ENCODE results near the gene TNFRSF14. TPM values are rescaled to one million over a fixed set of nuclear protein-coding genes. Genes with fewer than 3 reads are reported as not detected.
"Not testable (repeated sequence)": the region's sequence is repeated elsewhere in the genome, so short reads cannot be mapped to it uniquely, and the experiment has no call there.

TNFRSF14 gene
- total RNA-seq, 1 experiment from 2014 or later: 0.57 TPM

DNA sequence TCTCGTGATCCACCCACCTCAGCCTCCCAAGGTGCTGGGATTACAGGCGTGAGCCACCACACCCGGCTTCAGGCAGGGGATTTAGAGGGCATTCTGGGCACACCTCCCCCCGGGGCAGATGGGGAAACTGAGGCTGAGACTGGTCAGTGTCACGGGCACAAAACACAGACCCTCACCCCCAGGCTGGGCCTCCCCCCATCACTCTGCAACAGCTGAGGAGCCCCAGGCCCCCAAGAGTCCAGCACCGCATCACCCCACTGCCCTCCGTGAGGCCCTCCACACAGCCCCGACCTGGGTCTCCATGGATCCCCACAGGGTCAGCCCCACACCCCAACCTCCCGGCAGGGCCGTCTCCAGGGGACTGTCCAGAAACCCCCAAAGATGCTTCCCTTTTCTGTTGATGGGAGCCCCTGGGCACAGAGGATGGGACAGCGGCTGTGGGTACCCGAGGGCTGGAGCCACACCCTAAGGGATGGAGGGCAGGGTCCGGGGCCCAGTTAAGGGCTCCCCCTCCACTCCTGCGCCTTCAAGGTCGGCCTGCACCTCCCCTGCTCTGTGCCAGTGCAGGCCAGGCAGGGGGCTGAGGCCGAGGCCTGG is 11.0 kb downstream of the TNFRSF14 start:
- Mint-ChIP-seq H3K27me3 (ENCODE audit: low read depth) (peaks cover 4% of the 10 kb centered on the region), H3K36me3 (ENCODE audit: insufficient read depth in 1 of 3, low read depth in 3 of 3) (no peaks in the 10 kb centered on the region), H3K27ac (no peak overlapping the region), H3K9me3 (no peaks in the 10 kb centered on the region), H3K4me1 (peaks cover 0 to 6% of the 10 kb centered on the region in 2 experiments; a peak in 2 of 4 replicates), H3K4me3 (no peak overlapping the region)
- Histone ChIP-seq H2BK15ac (ENCODE audit: low read depth, low read length) (no peak overlapping the region), H3K4me1 (ENCODE audit: insufficient read depth, low read length) (no peaks in the 10 kb centered on the region), H3K4me2 (ENCODE audit: insufficient read depth, insufficient read length, low read length) (no peak overlapping the region), H3K27me3 (ENCODE audit: insufficient read depth, low read length) (no peaks in the 10 kb centered on the region), H4K91ac (ENCODE audit: insufficient read length, low read depth, low read length) (no peak overlapping the region), H2BK12ac (ENCODE audit: insufficient read length, low read depth, low read length) (no peak overlapping the region), H3K79me1 (ENCODE audit: insufficient read depth, low read depth, low read length, poor library complexity, severe bottlenecking) (no peaks in the 10 kb centered on the region), H3K23me2 (ENCODE audit: insufficient read length, low read depth, low read length, poor library complexity, severe bottlenecking) (no peaks in the 10 kb centered on the region), H3K79me2 (ENCODE audit: insufficient read depth, low read length) (no peaks in the 10 kb centered on the region), H3K4ac (ENCODE audit: low read depth, low read length) (no peak overlapping the region), H4K5ac (ENCODE audit: insufficient read length, low read depth, low read length) (no peak overlapping the region), H3K27ac (ENCODE audit: insufficient read length, low read depth, low read length) (no peak overlapping the region), H2AFZ (ENCODE audit: low read length) (no peak overlapping the region), H4K8ac (replicated peaks; ENCODE audit: insufficient read length, low read depth, low read length) (no peak overlapping the region), H2BK120ac (ENCODE audit: low read depth, low read length, poor library complexity, severe bottlenecking) (no peak overlapping the region), H2BK5ac (ENCODE audit: insufficient read length, low read length) (no peak overlapping the region), H3K9me3 (ENCODE audit: control insufficient read depth, low read depth, low read length) (no peaks in the 10 kb centered on the region), H3K23ac (ENCODE audit: insufficient read length, low read depth, low read length) (no peak overlapping the region), H4K20me1 (ENCODE audit: control insufficient read depth, insufficient read depth, insufficient read length) (no peaks in the 10 kb centered on the region), H3K14ac (ENCODE audit: insufficient read depth, low read length) (no peak overlapping the region), H3T11ph (ENCODE audit: low read length) (no peak overlapping the region), H3K9ac (ENCODE audit: extremely low read depth, insufficient read length, low read length) (no peak overlapping the region), H3K56ac (ENCODE audit: insufficient read length, low read depth, low read length) (no peak overlapping the region), H2BK20ac (ENCODE audit: low read depth, low read length, poor library complexity, severe bottlenecking) (no peak overlapping the region), H3K18ac (ENCODE audit: insufficient read length, low read depth, low read length) (no peak overlapping the region), H2AK5ac (ENCODE audit: insufficient read length, low read length) (no peak overlapping the region)
- TF ChIP-seq CTCF (conservative IDR thresholded peaks at IDR 0.05): no peak
- WGBS (ENCODE audit: extremely low coverage, insufficient read length, low lambda C conversion rate): no CpG with 5 or more reads among the region's 16 CpGs
- DNase-seq: no peak

DNA sequence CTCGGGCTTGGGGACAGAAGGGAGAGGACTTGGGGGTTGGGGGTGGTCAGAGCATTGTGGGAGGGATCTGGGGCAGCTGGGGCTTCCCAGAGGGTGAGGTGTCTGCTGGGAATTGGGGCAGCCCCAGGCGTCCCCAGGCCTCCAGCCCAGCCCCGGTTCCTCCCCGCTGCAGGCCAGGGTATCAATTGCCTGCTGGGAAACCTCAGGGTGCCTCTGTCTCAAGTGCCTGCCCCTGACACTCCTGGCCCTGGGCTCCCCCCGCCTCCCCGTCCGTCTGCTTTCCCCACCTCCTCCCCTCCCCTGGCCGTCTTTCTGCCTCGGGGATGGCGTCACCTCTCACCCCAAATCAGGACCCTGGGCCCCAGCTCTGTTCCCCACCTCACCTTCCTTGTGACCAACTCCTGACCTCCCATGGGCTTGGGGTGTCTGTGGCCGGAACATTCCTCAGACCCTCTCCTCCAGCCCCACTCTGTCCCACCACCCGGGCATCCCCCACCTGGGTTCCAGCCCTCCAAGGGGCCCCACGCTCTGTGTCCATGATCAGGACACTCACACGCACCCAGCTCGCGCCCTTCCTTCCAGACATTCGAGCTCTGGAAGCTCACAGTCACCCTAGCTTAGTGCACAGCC is 12.1 kb downstream of the TNFRSF14 start:
- not testable (repeated sequence) for H4K5ac ChIP-seq (ENCODE audit: insufficient read length, low read depth, low read length); H2BK120ac ChIP-seq (ENCODE audit: low read depth, low read length, poor library complexity, severe bottlenecking)

More for the DNA sequence above, 12.1 kb downstream of the TNFRSF14 start:
- H3K27me3 Mint-ChIP-seq (ENCODE audit: low read depth); H3K23ac ChIP-seq (ENCODE audit: insufficient read length, low read depth, low read length); H3K27ac Mint-ChIP-seq; H4K20me1 ChIP-seq (ENCODE audit: control insufficient read depth, insufficient read depth, insufficient read length); H3K9me3 Mint-ChIP-seq; H4K91ac ChIP-seq (ENCODE audit: insufficient read length, low read depth, low read length); H3K18ac ChIP-seq (ENCODE audit: insufficient read length, low read depth, low read length); H2AFZ ChIP-seq (ENCODE audit: low read length); H2BK15ac ChIP-seq (ENCODE audit: low read depth, low read length); H3K4me1 Mint-ChIP-seq; H4K8ac ChIP-seq (replicated peaks; ENCODE audit: insufficient read length, low read depth, low read length); H2BK5ac ChIP-seq (ENCODE audit: insufficient read length, low read length); H2BK12ac ChIP-seq (ENCODE audit: insufficient read length, low read depth, low read length); H3K27ac ChIP-seq (ENCODE audit: insufficient read length, low read depth, low read length); H3K4me3 Mint-ChIP-seq; H3K56ac ChIP-seq (ENCODE audit: insufficient read length, low read depth, low read length); H3K79me1 ChIP-seq (ENCODE audit: insufficient read depth, low read depth, low read length, poor library complexity, severe bottlenecking); H3K4ac ChIP-seq (ENCODE audit: low read depth, low read length); H3K23me2 ChIP-seq (ENCODE audit: insufficient read length, low read depth, low read length, poor library complexity, severe bottlenecking); H3T11ph ChIP-seq (ENCODE audit: low read length); H3K4me2 ChIP-seq (ENCODE audit: insufficient read depth, insufficient read length, low read length); H3K79me2 ChIP-seq (ENCODE audit: insufficient read depth, low read length); DNase-seq; H3K9ac ChIP-seq (ENCODE audit: extremely low read depth, insufficient read length, low read length); H3K14ac ChIP-seq (ENCODE audit: insufficient read depth, low read length); H3K36me3 Mint-ChIP-seq (ENCODE audit: insufficient read depth in 1 of 3, low read depth in 3 of 3); H2BK20ac ChIP-seq (ENCODE audit: low read depth, low read length, poor library complexity, severe bottlenecking); H3K9me3 ChIP-seq (ENCODE audit: control insufficient read depth, low read depth, low read length); H3K4me1 ChIP-seq (ENCODE audit: insufficient read depth, low read length); H2AK5ac ChIP-seq (ENCODE audit: insufficient read length, low read length); H3K27me3 ChIP-seq (ENCODE audit: insufficient read depth, low read length): not testable (repeated sequence)
- no CpG with 5 or more reads among the region's 17 CpGs for WGBS (ENCODE audit: extremely low coverage, insufficient read length, low lambda C conversion rate)
